HepG2 (cell line): ENCODE measurements around the gene SRSF2. TPM values are rescaled to one million over a fixed set of nuclear protein-coding genes. Genes with fewer than 3 reads are reported as not detected.

ENCODE experiments used
- BHLHE40 ChIP-seq: IDR thresholded peaks from 2 replicates; pipeline ENCODE4 v1.6.1; 2011; ENCODE audit warnings: low read length, improper control_type of control experiment
- GTF2F1 ChIP-seq: fragments of 150-350 bp; IDR thresholded peaks from 2 replicates; pipeline ENCODE4 v1.6.1; 2014; ENCODE audit warnings: low read length
- KDM5B ChIP-seq: sonication (generic); formaldehyde crosslinking; IDR thresholded peaks from 2 replicates; pipeline ENCODE4 v1.4.0; 2020; ENCODE audit warnings: missing genetic modification reagents, mild to moderate bottlenecking, borderline replicate concordance
- MIER3 ChIP-seq: IDR thresholded peaks from 2 replicates; pipeline ENCODE4 v1.6.1; 2016; ENCODE audit warnings: missing compliant biosample characterization, borderline replicate concordance
- MTA3 ChIP-seq: sonication (generic); formaldehyde crosslinking; IDR thresholded peaks from 2 replicates; pipeline ENCODE4 v1.4.0; 2020; ENCODE audit warnings: missing genetic modification reagents
- PHB2 ChIP-seq: fragments of 450-650 bp; IDR thresholded peaks from 2 replicates; pipeline ENCODE4 v1.6.1; 2018; ENCODE audit not compliant: partially characterized antibody
- SMAD3 ChIP-seq: sonication (generic); formaldehyde crosslinking; IDR thresholded peaks from 2 replicates; pipeline ENCODE4 v1.4.0; 2020; ENCODE audit warnings: missing genetic modification reagents
- SUZ12 ChIP-seq: fragments of 150-350 bp; IDR thresholded peaks from 2 replicates; pipeline ENCODE4 v1.6.1; 2014; ENCODE audit warnings: low read depth, low read length
- TEAD3 ChIP-seq: optimal IDR thresholded peaks from 2 replicates; pipeline ENCODE3; 2016; ENCODE audit warnings: borderline replicate concordance
- ZBTB20 ChIP-seq: sonication (generic); formaldehyde crosslinking; IDR thresholded peaks from 2 replicates; pipeline ENCODE4 v1.8.1; 2023; ENCODE audit warnings: missing genetic modification reagents, low read depth, mild to moderate bottlenecking, borderline replicate concordance
- ZBTB42 ChIP-seq: sonication (generic); formaldehyde crosslinking; IDR thresholded peaks from 2 replicates; pipeline ENCODE4 v1.5.0; 2020; ENCODE audit warnings: mild to moderate bottlenecking, missing genetic modification reagents
- ZNF225 ChIP-seq: sonication (generic); formaldehyde crosslinking; IDR thresholded peaks from 2 replicates; pipeline ENCODE4 v1.4.0; 2020; ENCODE audit warnings: mild to moderate bottlenecking, missing genetic modification reagents
- ZNF280D ChIP-seq: sonication (generic); formaldehyde crosslinking; IDR thresholded peaks from 2 replicates; pipeline ENCODE4 v1.5.1; 2020; ENCODE audit warnings: mild to moderate bottlenecking, missing genetic modification reagents
- ZNF512B ChIP-seq: sonication (generic); formaldehyde crosslinking; IDR thresholded peaks from 2 replicates; pipeline ENCODE4 v1.5.1; 2020; ENCODE audit warnings: missing genetic modification reagents, mild to moderate bottlenecking, borderline replicate concordance
- ZNF589 ChIP-seq: sonication (generic); formaldehyde crosslinking; conservative IDR thresholded peaks from 2 replicates; pipeline ENCODE4 v1.8.0; 2022; ENCODE audit warnings: mild to moderate bottlenecking, moderate library complexity, missing genetic modification reagents
- ZNF629 ChIP-seq: sonication (generic); formaldehyde crosslinking; conservative IDR thresholded peaks from 2 replicates; pipeline ENCODE4 v1.5.0; 2020; ENCODE audit warnings: missing genetic modification reagents
- ZNF841 ChIP-seq: sonication (generic); formaldehyde crosslinking; IDR thresholded peaks from 2 replicates; pipeline ENCODE4 v1.8.1; 2023; ENCODE audit warnings: missing genetic modification reagents, borderline replicate concordance
- ZSCAN25 ChIP-seq: sonication (generic); formaldehyde crosslinking; IDR thresholded peaks from 2 replicates; pipeline ENCODE4 v1.8.0; 2022; ENCODE audit warnings: mild to moderate bottlenecking, missing genetic modification reagents
- polyA plus RNA-seq, 8 experiments: library from polyadenylated mRNA; depleted of rRNA in 3 of 8; stranded (reverse) in 7 of 8; unstranded in 1 of 8; fragments of >200 nt; fragmentation: Illumina TruSeq in 4 of 8; extraction: Trizol in 4 of 8; gene quantifications; 2 replicates each; pipeline versions ENCODE4 v1.2.1 to v1.2.3, GENCODE V29; 2011 to 2016; ENCODE audit warnings: low read depth in 4 of 8, missing spikeins in 1 of 8, mixed read lengths in 1 of 8; ENCODE audit not compliant: insufficient read depth in 1 of 8
- total RNA-seq, 5 experiments: library from RNA; depleted of rRNA; stranded (reverse); fragments of >200 nt; fragmentation: Illumina TruSeq; extraction: Trizol; gene quantifications; 2 replicates each; pipeline ENCODE4 v1.2.3, GENCODE V29; 2016; ENCODE audit warnings: low read depth in 1 of 5
- TF ChIP-seq, protein P1 (sequence below): fragments of 450-650 bp; IDR thresholded peaks from 2 replicates; pipeline ENCODE4 v1.6.1; 2016
- TF ChIP-seq, protein P2 (sequence below): sonication (generic); formaldehyde crosslinking; IDR thresholded peaks from 2 replicates; pipeline ENCODE4 v1.4.0; 2020; ENCODE audit warnings: missing genetic modification reagents

The SRSF2 gene
- total and polyA plus RNA-seq, 2 of the 13 experiments (the other 11 are each of a cell fraction or from before 2014, with no cell fraction given), result 306 to 319 TPM

DNA sequence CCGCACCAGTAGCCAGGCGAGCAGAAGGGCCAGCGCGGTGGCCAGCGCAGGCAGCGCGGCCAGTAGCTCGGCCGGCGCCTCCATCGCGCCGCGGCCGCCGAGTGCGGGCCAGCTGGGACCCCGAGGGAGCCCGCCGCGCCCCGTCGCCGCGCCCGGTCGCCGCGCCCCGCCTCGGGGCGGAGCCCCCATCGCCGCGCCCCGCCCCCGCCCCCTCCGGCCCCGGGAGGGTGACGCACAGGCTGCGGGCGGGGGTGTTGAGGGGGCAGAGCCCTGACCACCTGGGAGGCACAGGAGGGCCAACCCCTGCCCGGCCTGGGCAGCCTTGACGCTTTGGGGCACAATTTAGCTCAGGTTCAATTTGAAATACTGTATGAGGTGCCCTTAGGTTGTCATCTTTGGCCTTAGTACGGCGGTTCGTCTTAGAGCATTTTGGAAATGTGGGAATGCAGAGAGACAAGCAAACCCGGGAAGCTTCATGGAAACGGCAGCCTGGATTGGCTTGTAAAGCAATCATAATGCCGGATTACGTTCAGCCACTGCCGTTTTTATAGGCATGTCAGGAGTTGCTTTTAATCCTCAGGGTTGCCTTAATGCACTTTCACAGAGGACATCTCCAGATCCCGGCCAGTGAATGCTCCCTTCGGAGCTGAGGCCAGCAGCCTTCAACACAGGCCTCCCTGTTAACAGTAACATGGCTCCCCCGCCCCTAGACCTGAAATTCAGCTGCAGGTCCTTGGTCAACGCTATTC lies 26.1 kb downstream of the SRSF2 start, which contains the start of gene MXRA7 (continued):
- TF ChIP-seq ZNF841 (CRISPR knock-in tag) (no peak), ZNF589 (no peak), ZNF629 (CRISPR knock-in tag) (no peak), TEAD3 (CRISPR knock-in tag) (no peak), PHB2 (no peak), KDM5B (CRISPR knock-in tag) (no peak; the same call in 1 of the 2 replicates), ZNF280D (CRISPR knock-in tag) (no peak), ZSCAN25 (0 out of 2 replicates have a peak, but pooled peaks have one; percentile 35), ZNF225 (CRISPR knock-in tag) (no peak; the same call in 1 of the 2 replicates), ZBTB20 (CRISPR knock-in tag) (peak; percentile 55; the same call in 1 of the 2 replicates), MIER3 (CRISPR knock-in tag) (no peak), SMAD3 (CRISPR knock-in tag) (no peak), ZNF512B (CRISPR knock-in tag) (no peak), ZBTB42 (no peak), SUZ12 (no peak), BHLHE40 (no peak), GTF2F1 (no peak), MTA3 (CRISPR knock-in tag) (no peak)
- TF ChIP-seq, protein P1, sequence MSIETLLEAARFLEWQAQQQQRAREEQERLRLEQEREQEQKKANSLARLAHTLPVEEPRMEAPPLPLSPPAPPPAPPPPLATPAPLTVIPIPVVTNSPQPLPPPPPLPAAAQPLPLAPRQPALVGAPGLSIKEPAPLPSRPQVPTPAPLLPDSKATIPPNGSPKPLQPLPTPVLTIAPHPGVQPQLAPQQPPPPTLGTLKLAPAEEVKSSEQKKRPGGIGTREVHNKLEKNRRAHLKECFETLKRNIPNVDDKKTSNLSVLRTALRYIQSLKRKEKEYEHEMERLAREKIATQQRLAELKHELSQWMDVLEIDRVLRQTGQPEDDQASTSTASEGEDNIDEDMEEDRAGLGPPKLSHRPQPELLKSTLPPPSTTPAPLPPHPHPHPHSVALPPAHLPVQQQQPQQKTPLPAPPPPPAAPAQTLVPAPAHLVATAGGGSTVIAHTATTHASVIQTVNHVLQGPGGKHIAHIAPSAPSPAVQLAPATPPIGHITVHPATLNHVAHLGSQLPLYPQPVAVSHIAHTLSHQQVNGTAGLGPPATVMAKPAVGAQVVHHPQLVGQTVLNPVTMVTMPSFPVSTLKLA, result no peak
- TF ChIP-seq, protein P2, sequence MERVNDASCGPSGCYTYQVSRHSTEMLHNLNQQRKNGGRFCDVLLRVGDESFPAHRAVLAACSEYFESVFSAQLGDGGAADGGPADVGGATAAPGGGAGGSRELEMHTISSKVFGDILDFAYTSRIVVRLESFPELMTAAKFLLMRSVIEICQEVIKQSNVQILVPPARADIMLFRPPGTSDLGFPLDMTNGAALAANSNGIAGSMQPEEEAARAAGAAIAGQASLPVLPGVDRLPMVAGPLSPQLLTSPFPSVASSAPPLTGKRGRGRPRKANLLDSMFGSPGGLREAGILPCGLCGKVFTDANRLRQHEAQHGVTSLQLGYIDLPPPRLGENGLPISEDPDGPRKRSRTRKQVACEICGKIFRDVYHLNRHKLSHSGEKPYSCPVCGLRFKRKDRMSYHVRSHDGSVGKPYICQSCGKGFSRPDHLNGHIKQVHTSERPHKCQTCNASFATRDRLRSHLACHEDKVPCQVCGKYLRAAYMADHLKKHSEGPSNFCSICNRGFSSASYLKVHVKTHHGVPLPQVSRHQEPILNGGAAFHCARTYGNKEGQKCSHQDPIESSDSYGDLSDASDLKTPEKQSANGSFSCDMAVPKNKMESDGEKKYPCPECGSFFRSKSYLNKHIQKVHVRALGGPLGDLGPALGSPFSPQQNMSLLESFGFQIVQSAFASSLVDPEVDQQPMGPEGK, result peak; percentile 93
